Measurements from ENCODE around the gene C1orf167. TPM values are rescaled to one million over a fixed set of nuclear protein-coding genes. Genes with fewer than 3 reads are reported as not detected.
A peak's percentile ranks its signal among the peaks of the same experiment; 100 is the strongest.
"Not testable (repeated sequence)": the region's sequence is repeated elsewhere in the genome, so short reads cannot be mapped to it uniquely, and the experiment has no call there.

C1orf167 gene
- total RNA-seq, 1 experiment from 2014 or later: not detected

GRCh38 chr1:11800756-11801433 lies 38.9 kb downstream of the C1orf167 start:
- DNase-seq (ENCODE audit: low spot score): no peak

- DNase-seq (ENCODE audit: low spot score): no peak
These were observed 40.6 kb downstream of the C1orf167 start for GRCh38 chr1:11802616-11802972.

DNA sequence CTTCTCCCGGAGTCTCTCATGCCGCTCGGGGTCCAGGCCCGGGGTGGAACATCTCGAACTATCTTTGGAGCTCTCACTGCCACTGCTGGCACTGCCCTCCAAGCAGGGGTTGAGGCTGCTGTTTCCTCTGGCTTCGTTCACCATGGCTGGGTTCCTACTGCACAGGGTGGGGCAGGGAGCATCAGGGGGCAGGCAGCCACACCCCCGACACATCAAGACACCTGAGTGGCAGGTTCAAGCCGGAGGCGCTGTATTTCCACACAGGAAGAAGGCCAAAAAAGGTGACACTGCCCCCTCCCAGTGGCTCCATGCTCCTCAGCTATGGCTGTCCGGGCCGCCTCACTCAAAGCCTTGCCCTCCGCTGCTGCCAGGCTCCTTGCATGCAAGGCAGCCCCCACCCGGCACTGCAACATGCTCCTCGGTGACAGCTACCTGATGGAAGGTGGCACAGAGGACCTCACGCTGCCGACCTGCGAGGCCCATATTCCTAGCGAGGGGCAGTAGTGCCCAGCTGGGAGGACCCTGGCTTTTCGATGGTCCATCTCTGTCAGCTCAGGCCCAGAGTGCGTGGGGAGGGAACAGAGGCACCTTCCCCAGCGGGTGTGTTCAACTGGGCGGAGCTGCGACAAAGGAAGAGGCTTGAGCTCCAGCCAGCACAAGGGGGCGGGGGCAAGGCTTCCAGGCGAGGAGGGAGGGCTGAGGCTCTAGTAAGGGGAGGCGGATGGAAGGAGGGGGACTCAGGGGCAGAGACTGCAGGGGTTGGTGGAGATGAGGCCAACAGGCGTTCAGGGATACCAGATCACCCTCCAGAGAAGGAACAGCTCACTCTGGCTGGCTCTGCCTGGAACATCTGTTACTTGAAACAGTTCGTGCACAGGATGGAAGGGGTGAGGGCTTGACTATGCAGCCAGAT lies 41.2 kb downstream of the C1orf167 start:
- DNase-seq (ENCODE audit: low spot score): peak; percentile 53

DNA sequence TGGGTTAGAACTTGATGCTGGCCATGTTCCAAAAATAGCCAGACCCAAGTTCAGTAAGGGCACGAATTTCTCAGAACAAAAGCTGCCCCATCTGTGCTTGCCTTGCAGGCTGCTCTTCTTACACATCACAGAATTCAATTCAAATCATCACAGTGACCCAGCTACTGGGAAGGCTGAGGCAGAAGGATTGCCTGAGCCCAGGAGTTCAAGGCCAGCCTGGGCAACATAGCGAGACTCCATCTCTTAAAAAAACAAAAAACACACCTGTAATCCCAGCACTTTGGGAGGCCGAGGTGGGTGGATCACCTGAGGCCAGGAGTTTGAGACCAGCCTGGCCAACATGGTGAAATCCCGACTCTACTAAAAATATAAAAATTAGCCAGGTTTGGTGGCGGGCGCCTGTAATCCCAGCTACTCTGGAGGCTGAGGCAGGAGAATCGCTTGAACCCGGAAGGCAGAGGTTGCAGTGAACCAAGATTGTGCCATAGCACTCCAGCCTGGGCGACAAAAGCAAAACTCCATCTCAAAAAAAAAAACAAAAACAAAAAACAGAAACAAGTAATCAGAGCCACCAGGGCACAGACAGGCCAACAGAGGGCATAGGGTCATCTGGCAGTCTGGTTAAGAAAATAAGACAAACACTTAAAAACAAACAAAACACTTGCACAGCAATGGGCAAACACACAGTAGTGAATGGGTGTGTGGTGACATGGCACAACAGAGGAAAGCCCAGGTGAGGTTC lies 42.1 kb downstream of the C1orf167 start:
- DNase-seq (ENCODE audit: low spot score): not testable (repeated sequence)

DNA sequence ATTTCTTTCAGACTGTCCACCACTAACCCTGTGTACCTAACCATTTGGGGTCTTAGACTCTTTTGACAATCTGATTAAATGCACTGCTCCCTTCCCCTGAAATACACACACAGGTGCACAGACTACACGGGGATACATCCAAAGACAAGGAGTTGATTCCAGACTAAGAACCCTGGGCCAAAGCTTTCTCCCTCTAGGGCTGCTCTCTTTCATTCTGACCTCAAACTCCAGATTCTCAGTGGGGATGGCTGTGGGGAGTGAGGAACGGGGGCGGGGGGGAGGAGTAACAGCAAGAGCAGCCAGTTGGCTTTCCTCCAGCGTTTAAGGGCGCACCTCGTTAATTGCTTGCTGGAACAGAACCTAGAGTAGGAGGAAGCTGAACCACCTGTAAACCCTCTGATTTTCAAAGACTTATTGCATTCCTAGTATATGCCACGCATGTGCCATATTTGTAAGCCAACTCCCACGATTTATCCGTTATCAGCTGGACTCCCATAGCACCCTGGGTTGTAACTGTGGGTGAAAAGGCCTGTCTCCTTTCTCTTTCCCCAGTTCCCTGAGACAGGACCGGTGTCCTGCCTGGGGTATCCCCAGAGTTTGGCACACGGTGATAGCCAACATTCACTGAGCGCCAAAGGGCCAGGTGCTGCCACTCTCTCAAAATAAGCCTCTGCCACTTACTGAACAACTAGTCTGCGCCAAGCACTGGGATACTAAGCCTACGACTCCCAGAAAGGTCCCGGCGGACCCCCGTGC lies 42.9 kb downstream of the C1orf167 start:
- DNase-seq (ENCODE audit: low spot score): peak; percentile 66

DNA sequence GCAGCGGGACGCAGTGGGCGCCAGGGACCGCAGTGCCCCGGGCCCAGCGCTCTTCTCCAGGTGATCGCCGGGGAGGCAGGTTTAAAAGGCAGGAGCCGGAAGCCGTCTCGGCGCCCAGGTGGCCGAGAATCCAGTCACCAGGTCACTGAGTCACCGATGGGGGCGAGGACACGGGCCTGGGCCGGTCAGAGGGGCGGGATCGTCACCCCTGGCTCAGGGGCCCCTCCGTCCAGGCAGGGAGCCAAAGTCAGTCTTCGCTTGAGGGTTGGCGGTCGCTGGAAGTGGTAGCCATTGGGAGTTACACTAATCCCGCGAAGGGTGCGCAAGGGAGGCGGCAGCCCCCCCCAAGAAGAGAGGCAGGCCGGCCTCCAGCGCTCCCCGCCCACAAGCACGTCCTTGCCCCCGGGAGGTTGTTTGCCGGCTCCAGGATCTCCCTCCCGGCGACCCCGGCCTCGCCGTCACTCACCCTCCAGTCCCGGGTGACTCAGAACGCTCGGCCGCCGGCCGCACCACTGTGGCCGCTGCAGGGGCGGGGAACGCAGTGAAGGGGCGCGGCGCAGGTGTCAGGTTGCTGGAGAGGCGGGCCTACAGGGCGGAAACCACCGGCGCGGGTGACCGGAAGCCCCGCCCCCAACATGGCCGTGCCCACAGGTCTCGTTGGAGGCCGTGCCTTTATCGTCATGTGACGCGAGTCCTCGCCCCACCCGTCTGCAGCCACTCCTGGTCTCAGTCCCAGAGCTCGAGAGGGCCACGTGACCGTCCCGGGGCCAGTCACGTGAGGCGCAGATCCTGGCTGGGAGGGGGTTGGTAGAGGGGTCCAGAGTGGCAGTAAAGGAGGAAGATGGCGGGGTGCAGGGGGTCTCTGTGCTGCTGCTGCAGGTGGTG lies 43.7 kb downstream of the C1orf167 start, which contains the start of the genes CLCN6 and MTHFR:
Gene CLCN6, plus strand, starts transcription at position 770 of the 885 bp plus-strand sequence. Its CDS starts 72 bp downstream, at position 842.
Gene MTHFR, minus strand, starts transcription at position 543 of the 885 bp plus-strand sequence. CDS start 2,848 bp downstream, outside the sequence.
- peak; percentile 99 for DNase-seq (ENCODE audit: low spot score)

- peak; percentile 57 for DNase-seq (ENCODE audit: low spot score)
These were observed 44.4 kb downstream of the C1orf167 start for GRCh38 chr1:11806307-11806936.

- DNase-seq (ENCODE audit: low spot score): no peak
These were observed 45.1 kb downstream of the C1orf167 start for GRCh38 chr1:11807133-11807532.

DNA sequence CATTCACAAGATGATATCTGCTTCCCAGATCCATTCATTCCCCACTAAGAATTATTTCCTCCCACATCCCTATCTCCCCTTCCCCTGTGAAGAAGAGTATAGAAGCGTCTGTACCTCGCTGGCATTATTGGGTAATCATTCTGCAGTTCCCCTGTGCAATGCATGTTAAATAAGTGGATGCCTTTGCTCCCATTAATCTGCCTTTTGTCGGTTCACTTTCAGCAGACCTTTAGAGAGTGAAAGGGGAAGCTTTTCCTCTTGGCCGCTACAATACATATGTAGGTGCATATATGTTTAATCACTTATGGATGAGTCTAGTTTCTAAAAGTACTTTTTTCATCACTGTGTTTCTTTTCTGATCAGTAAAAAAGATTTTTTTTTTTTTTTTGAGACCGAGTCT lies 51.0 kb downstream of the C1orf167 start:
- no peak for DNase-seq (ENCODE audit: low spot score)

DNA sequence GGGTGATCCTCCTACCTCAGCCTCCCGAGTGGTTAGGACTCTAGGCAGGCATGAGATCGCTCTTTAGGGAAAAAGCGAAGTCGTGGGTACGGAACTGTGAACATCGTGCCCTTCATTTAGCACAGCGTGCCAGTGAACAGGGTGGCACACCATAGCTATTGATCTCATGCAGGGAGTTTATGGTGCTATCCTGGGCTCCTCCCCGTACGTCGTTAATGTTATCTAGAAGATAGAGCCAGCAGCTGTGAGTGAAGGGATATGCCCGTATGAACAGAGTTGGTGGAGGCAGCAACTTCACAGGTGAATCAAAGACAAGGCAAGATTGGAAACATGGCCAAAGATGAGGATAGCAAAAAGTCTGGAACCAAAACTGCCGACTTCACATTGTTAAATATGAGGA lies 55.2 kb downstream of the C1orf167 start:
- no peak for DNase-seq (ENCODE audit: low spot score)

DNA sequence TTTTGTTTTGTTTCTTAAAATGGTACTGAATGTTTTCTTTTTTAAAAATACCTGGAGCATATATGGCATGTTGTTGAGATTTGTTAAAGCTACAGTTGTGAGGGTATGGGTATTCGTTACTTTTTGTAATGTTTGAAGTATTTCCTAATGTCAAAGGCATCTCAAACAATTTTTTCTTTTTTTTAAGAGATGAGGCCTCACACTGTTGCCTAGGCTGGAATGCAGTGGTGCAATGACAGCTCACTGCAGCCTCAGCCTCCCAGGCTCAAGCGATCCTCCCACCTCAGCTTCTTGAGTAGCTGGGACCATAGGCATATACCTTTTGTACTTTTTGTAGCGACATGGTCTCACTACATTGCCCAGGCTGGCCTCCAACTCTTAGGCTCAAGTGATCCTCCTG lies 60.1 kb downstream of the C1orf167 start:
- no peak for DNase-seq (ENCODE audit: low spot score)

- no peak for DNase-seq (ENCODE audit: low spot score)
These were observed 61.6 kb downstream of the C1orf167 start for GRCh38 chr1:11823366-11824137.

GRCh38 chr1:11825131-11825530 lies 63.1 kb downstream of the C1orf167 start:
- no peak for DNase-seq (ENCODE audit: low spot score)

DNA sequence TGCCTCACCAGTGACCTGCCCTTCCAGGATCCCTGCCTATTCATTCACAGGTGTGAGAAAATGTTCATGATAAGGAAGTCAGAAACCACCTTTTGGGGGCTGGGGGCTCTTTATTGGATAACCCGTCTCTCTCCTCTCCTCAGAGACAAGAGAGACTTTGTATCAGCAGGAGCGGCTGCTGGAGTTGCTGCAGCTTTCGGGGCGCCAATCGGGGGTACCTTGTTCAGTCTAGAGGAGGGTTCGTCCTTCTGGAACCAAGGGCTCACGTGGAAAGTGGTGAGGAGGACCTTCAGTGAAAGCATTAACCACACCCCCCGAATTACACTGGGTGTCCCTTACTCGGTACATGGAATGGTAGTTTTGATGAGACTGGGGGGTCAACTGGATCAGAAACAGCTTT lies 65.0 kb downstream of the C1orf167 start:
- no peak for DNase-seq (ENCODE audit: low spot score)

GRCh38 chr1:11828511-11828910 lies 66.5 kb downstream of the C1orf167 start:
- DNase-seq (ENCODE audit: low spot score): no peak

DNA sequence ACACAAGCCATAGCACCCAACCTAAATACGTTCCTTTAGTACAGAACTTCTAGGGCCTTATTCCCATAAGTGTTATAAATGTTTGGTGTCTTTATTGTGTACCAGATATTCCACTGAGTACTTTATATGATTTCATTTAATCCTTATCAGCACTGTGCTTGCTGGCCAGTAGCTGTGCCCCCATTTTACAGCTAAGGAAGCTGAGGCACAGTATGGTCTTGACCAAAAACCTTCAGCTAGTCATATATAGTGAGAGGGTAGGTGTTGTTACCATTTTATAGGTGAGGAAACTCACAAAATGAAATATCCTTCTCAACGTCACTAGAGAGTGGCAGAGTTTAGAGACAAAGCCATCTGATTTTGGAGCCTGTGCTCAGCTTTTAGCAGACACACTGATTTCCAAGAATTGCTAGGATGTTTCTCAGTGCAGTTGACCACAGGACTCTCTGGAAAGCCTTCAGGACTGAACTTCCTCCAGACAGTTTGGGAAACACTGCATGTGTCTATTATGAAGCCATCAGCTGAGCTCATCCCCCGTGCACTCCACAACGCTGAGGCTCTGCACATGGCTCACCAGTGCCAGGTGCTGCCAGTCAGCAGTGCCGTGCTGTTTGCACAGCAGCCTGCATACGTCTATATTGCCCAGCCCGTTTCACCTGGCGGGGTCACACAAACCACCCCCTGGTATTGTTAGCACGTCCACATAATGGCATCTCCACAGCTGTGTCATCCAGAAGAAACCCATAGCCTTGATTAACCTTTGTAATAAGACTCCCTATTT lies 70.1 kb downstream of the C1orf167 start:
- no peak for DNase-seq (ENCODE audit: low spot score)

- no peak for DNase-seq (ENCODE audit: low spot score)
These were observed 71.5 kb downstream of the C1orf167 start for GRCh38 chr1:11833497-11833896.

GRCh38 chr1:11833900-11834299 lies 71.9 kb downstream of the C1orf167 start:
- DNase-seq (ENCODE audit: low spot score): no peak
